Esophagus squamous epithelium (tissue), 5 donors: ENCODE measurements around the gene SPRR2A. TPM values are rescaled to one million over a fixed set of nuclear protein-coding genes. Genes with fewer than 3 reads are reported as not detected.

Experiments
- DNase-seq: peaks from one replicate; lab custom pipeline; 2025; lab: John Stamatoyannopoulos, UW
- H3K27ac ChIP-seq, 4 donors: fragments of 200-600 bp; sonication (generic); one replicate each; pipeline ENCODE4 v1.5.1; 2016 to 2019; ENCODE audit warnings: mild to moderate bottlenecking in 1 of 4
- H3K27me3 ChIP-seq, 4 donors: fragments of 200-600 bp; sonication (generic); 1 replicate in 3 of 4; 2 replicates in 1 of 4; pipeline versions ENCODE4 v1.5.1 to v1.6.0; 2017 to 2021; ENCODE audit warnings: antibody characterized with exemption in 1 of 4
- H3K36me3 ChIP-seq, 3 donors: fragments of 200-600 bp; sonication (generic); one replicate each; pipeline ENCODE4 v1.5.1; 2016 to 2019
- H3K4me1 ChIP-seq, 3 donors: fragments of 200-600 bp; sonication (generic); one replicate each; pipeline ENCODE4 v1.5.1; 2017 to 2019
- H3K4me3 ChIP-seq, 4 donors: fragments of 200-600 bp; sonication (generic); 1 replicate in 3 of 4; 2 replicates in 1 of 4; pipeline ENCODE4 v1.5.1; 2016 to 2019; ENCODE audit warnings: mild to moderate bottlenecking in 2 of 4, moderate library complexity in 1 of 4
- H3K9me3 ChIP-seq, 3 donors: fragments of 200-600 bp; sonication (generic); one replicate each; pipeline ENCODE4 v1.5.1; 2016 to 2019
- CTCF ChIP-seq, 6 experiments: fragments of 450-650 bp in 4 of 6; fragments of 200-600 bp in 2 of 6; sonication (generic) in 2 of 6; IDR thresholded peaks; one replicate each; pipeline ENCODE4 v1.5.1; 2016 to 2019; ENCODE audit warnings: antibody characterized with exemption in 6 of 6, mild to moderate bottlenecking in 4 of 6, moderate library complexity in 4 of 6
- POLR2A ChIP-seq, 4 donors: fragments of 450-650 bp; IDR thresholded peaks; one replicate each; pipeline ENCODE4 v1.6.1; 2017; ENCODE audit warnings: antibody characterized with exemption in 4 of 4, mild to moderate bottlenecking in 4 of 4, moderate library complexity in 3 of 4
- WGBS, 2 donors: methylation state at CpG; one replicate each; pipeline ENCODE4 v1.1.5; 2018; 5-methylcytosine and 5-hydroxymethylcytosine counted together
- intact Hi-C: fragments of 100-400 bp; cut with DNase I; formaldehyde crosslinking; loops from one replicate; pipeline ENCODE4 v1.15.0; 2022
- total RNA-seq, 4 donors: library from RNA; depleted of rRNA; stranded (reverse); fragments of >200 nt; gene quantifications; one replicate each; pipeline ENCODE4 v1.1.0, GENCODE V29; 2016
- donor health status: DM: yes; HTN: yes; CAD: no.

The SPRR2A gene
- total RNA-seq, 4 donors from 2014 or later, result 60.3 to 5,271 (median 1,851) TPM

GRCh38 chr1:153035211-153035610, 22.1 kb downstream of the SPRR2A start:
- no peak for DNase-seq
- WGBS, 2 donors, result 42 to 57% methylated on average over 1 of the region's 1 CpG

GRCh38 chr1:153032677-153033308, 24.5 kb downstream of the SPRR2A start:
- peak overlapping the region; percentile 66 to 75 (median 69) for H3K27ac ChIP-seq
- no peak for TF ChIP-seq POLR2A (IDR thresholded peaks at IDR 0.05)
- peak in 5 of 6 experiments; percentile 24 to 62 (median 45) for TF ChIP-seq CTCF (IDR thresholded peaks at IDR 0.05)
- WGBS, 2 donors, result 18 to 53% methylated on average over 2 to 3 of the region's 3 CpGs
- H3K9me3 ChIP-seq, result no peaks in the 10 kb centered on the region
- H3K27me3 ChIP-seq, result no peaks in the 10 kb centered on the region
- no peak for DNase-seq
- H3K4me3 ChIP-seq, result peak overlapping the region in 2 of 4 donors; percentile 24 to 41
- H3K36me3 ChIP-seq, result no peaks in the 10 kb centered on the region
- intact Hi-C loops, result no loop called here
- peaks cover 0 to 39% (median 4%) of the 10 kb centered on the region in 3 donors for H3K4me1 ChIP-seq

More at GRCh38 chr1:153035211-153035610, 22.1 kb downstream of the SPRR2A start:
- Histone ChIP-seq H3K9me3 (no peaks in the 10 kb centered on the region), H3K4me3 (no peak overlapping the region), H3K27ac (no peak overlapping the region), H3K27me3 (no peaks in the 10 kb centered on the region), H3K36me3 (no peaks in the 10 kb centered on the region), H3K4me1 (peaks cover 0 to 38% (median 4%) of the 10 kb centered on the region in 3 donors)
- TF ChIP-seq POLR2A (IDR thresholded peaks at IDR 0.05) (no peak), CTCF (IDR thresholded peaks at IDR 0.05) (no peak)
- intact Hi-C loops, result no loop called here

GRCh38 chr1:153032073-153032472, 25.2 kb downstream of the SPRR2A start:
- Histone ChIP-seq H3K4me1 (peaks cover 0 to 39% (median 4%) of the 10 kb centered on the region in 3 donors), H3K36me3 (no peaks in the 10 kb centered on the region), H3K27me3 (no peaks in the 10 kb centered on the region), H3K9me3 (no peaks in the 10 kb centered on the region), H3K4me3 (peak overlapping the region in 3 of 4 donors; percentile 8 to 41 (median 24)), H3K27ac (peak overlapping the region; percentile 55 to 67 (median 58))
- DNase-seq, result no peak
- intact Hi-C loops, result no loop called here
- TF ChIP-seq CTCF (IDR thresholded peaks at IDR 0.05), result no peak
- no peak for TF ChIP-seq POLR2A (IDR thresholded peaks at IDR 0.05)

GRCh38 chr1:153030895-153031294, 26.4 kb downstream of the SPRR2A start, which contains the start of gene SPRR1B:
TSS of gene SPRR1B (plus strand) at chr1:153031203. CDS start at chr1:153032346, 1,143 bp downstream.
- DNase-seq, result no peak
- TF ChIP-seq POLR2A (IDR thresholded peaks at IDR 0.05), result no peak
- no peak for TF ChIP-seq CTCF (IDR thresholded peaks at IDR 0.05)
- H3K27me3 ChIP-seq, result no peaks in the 10 kb centered on the region
- intact Hi-C loops, result no loop called here
- peak within 1 kb of the TSS; percentile 55 to 67 (median 58) for H3K27ac ChIP-seq
- H3K36me3 ChIP-seq, result no peaks in the 10 kb centered on the region
- peak within 1 kb of the TSS in 3 of 4 donors; percentile 8 to 41 (median 24) for H3K4me3 ChIP-seq
- peaks cover 0 to 39% (median 4%) of the 10 kb centered on the region in 3 donors for H3K4me1 ChIP-seq
- no peaks in the 10 kb centered on the region for H3K9me3 ChIP-seq

- no peak overlapping the region for H3K4me3 ChIP-seq
- no peaks in the 10 kb centered on the region for H3K27me3 ChIP-seq
- peaks cover 0 to 33% (median 4%) of the 10 kb centered on the region in 3 donors for H3K4me1 ChIP-seq
- intact Hi-C loops, result no loop called here
- no peaks in the 10 kb centered on the region for H3K9me3 ChIP-seq
- WGBS, 2 donors, result 61 to 83% methylated on average over 1 of the region's 1 CpG
- DNase-seq, result no peak
- H3K36me3 ChIP-seq, result no peaks in the 10 kb centered on the region
- H3K27ac ChIP-seq, result no peak overlapping the region
- TF ChIP-seq CTCF (IDR thresholded peaks at IDR 0.05), result no peak
- no peak for TF ChIP-seq POLR2A (IDR thresholded peaks at IDR 0.05)
Measured at GRCh38 chr1:153028766-153029165, 28.5 kb downstream of the SPRR2A start.
